GM18498 (cell line): ENCODE results near the gene C11orf68.
A peak's percentile ranks its signal among the peaks of the same experiment; 100 is the strongest.
"Not testable (repeated sequence)": the region's sequence is repeated elsewhere in the genome, so short reads cannot be mapped to it uniquely, and the experiment has no call there.

Experiments
- ATAC-seq: cut with Tn5 transposase; IDR thresholded peaks from one replicate; pipeline ENCODE4 v1.9.1; 2021; ENCODE audit warnings: mild to moderate bottlenecking, moderate library complexity; ENCODE audit not compliant: unreplicated experiment

The C11orf68 gene

GRCh38 chr11:65918211-65919140 lies at the start of gene C11orf68:
Gene C11orf68, minus strand, starts transcription at chr11:65919062. Its CDS starts 31 bp downstream, at chr11:65919031.
- peak; percentile 60 for ATAC-seq

GRCh38 chr11:65967329-65967934 lies 48.6 kb upstream of the C11orf68 start:
- no peak for ATAC-seq

GRCh38 chr11:65965986-65966762 lies 47.3 kb upstream of the C11orf68 start:
- no peak for ATAC-seq

- ATAC-seq = no peak
These were observed 46.0 kb upstream of the C11orf68 start for GRCh38 chr11:65964906-65965305.

- no peak for ATAC-seq
These were observed 43.3 kb upstream of the C11orf68 start for GRCh38 chr11:65962141-65962564.

- peak; percentile 88 for ATAC-seq
These were observed 42.6 kb upstream of the C11orf68 start, which contains the start of gene SART1 for GRCh38 chr11:65961267-65962140. Gene SART1, plus strand, starts transcription at chr11:65961734. Its CDS starts 47 bp downstream, at chr11:65961781.

- no peak for ATAC-seq
These were observed 42.0 kb upstream of the C11orf68 start for GRCh38 chr11:65960824-65961266.

- no peak for ATAC-seq
These were observed 40.0 kb upstream of the C11orf68 start for GRCh38 chr11:65958774-65959420.

GRCh38 chr11:65958291-65958690 lies 39.4 kb upstream of the C11orf68 start:
- no peak for ATAC-seq

GRCh38 chr11:65954771-65955170 lies 35.9 kb upstream of the C11orf68 start:
- ATAC-seq = no peak

GRCh38 chr11:65953471-65953870 lies 34.6 kb upstream of the C11orf68 start:
- no peak for ATAC-seq

GRCh38 chr11:65952052-65952521 lies 33.2 kb upstream of the C11orf68 start:
- no peak for ATAC-seq

GRCh38 chr11:65951641-65952040 lies 32.8 kb upstream of the C11orf68 start:
- ATAC-seq = not testable (repeated sequence)

GRCh38 chr11:65950711-65951110 lies 31.8 kb upstream of the C11orf68 start:
- not testable (repeated sequence) for ATAC-seq

- no peak for ATAC-seq
These were observed 28.8 kb upstream of the C11orf68 start for GRCh38 chr11:65947603-65948125.

- no peak for ATAC-seq
These were observed 28.3 kb upstream of the C11orf68 start for GRCh38 chr11:65947133-65947532.

GRCh38 chr11:65946655-65947054 lies 27.8 kb upstream of the C11orf68 start:
- no peak for ATAC-seq

- ATAC-seq = no peak
These were observed 27.2 kb upstream of the C11orf68 start for GRCh38 chr11:65945941-65946558.

GRCh38 chr11:65945430-65945911 lies 26.6 kb upstream of the C11orf68 start, which contains the start of gene TSGA10IP:
Gene TSGA10IP, plus strand, starts transcription at chr11:65945480. Its CDS starts 196 bp downstream, at chr11:65945676.
- ATAC-seq = no peak
